Measurements from ENCODE around the gene ZMIZ1. TPM values are rescaled to one million over a fixed set of nuclear protein-coding genes. Genes with fewer than 3 reads are reported as not detected.

ZMIZ1 gene
- total and polyA plus RNA-seq, 4 donors, result 3.9 to 19.1 (median 9.8) TPM

GRCh38 chr10:79211616-79212015, 142.8 kb downstream of the ZMIZ1 start:
- DNase-seq (ENCODE audit: low spot score), result no peak
- Histone ChIP-seq H3K27me3 (ENCODE audit: control insufficient read depth in 4 of 4, insufficient read depth in 4 of 4, low read length in 3 of 4) (no peaks in the 10 kb centered on the region), H3K27ac (ENCODE audit: low read depth in 1 of 2, low read length in 2 of 2) (no peak overlapping the region), H3K9ac (ENCODE audit: low read depth in 1 of 2, low read length in 2 of 2) (no peak overlapping the region), H3K9me3 (ENCODE audit: control insufficient read depth in 4 of 4, low read length in 3 of 4) (no peaks in the 10 kb centered on the region), H3K4me3 (ENCODE audit: low read depth in 1 of 3, low read length in 3 of 3) (no peak overlapping the region), H3K4me1 (ENCODE audit: control insufficient read depth in 4 of 4, insufficient read depth in 4 of 4, low read length in 3 of 4) (peaks cover 0 to 7% (median 0%) of the 10 kb centered on the region in 4 donors), H3K36me3 (ENCODE audit: control insufficient read depth in 4 of 4, insufficient read depth in 3 of 4, low read depth in 1 of 4, low read length in 3 of 4) (peaks cover 11 to 53% (median 16%) of the 10 kb centered on the region in 4 donors)
- TF ChIP-seq JUND (IDR thresholded peaks at IDR 0.05) (no peak), HNF4G (IDR thresholded peaks at IDR 0.05) (no peak), REST (IDR thresholded peaks at IDR 0.05) (no peak), NR2F2 (IDR thresholded peaks at IDR 0.05) (no peak), EGR1 (IDR thresholded peaks at IDR 0.05; ENCODE audit: low read depth in 2 of 2) (no peak)
- TF ChIP-seq, protein P1, sequence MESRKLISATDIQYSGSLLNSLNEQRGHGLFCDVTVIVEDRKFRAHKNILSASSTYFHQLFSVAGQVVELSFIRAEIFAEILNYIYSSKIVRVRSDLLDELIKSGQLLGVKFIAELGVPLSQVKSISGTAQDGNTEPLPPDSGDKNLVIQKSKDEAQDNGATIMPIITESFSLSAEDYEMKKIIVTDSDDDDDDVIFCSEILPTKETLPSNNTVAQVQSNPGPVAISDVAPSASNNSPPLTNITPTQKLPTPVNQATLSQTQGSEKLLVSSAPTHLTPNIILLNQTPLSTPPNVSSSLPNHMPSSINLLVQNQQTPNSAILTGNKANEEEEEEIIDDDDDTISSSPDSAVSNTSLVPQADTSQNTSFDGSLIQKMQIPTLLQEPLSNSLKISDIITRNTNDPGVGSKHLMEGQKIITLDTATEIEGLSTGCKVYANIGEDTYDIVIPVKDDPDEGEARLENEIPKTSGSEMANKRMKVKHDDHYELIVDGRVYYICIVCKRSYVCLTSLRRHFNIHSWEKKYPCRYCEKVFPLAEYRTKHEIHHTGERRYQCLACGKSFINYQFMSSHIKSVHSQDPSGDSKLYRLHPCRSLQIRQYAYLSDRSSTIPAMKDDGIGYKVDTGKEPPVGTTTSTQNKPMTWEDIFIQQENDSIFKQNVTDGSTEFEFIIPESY (IDR thresholded peaks at IDR 0.05), result no peak
- WGBS, result 92% methylated on average over 13 of the region's 13 CpGs

DNA sequence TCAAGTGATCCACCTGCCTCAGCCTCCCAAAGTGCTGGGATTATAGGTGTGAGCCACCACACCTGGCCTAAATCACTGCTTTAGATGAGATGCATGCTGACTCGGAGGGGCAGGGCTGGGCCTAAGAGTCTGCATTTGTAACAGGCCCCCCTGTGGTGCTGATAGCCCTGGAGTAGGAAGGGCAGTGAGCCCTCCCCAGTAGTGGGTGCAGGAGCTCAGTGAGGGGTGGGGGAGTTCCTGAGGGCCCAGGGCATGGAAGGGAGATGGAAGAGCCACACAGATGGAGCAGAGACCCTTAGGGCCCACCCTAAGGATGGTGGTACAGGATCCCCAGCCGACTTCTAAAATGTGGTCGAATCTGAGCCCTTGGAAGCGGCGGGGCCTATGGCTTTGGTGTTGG, 146.8 kb downstream of the ZMIZ1 start:
- TF ChIP-seq, protein P1 (IDR thresholded peaks at IDR 0.05), result no peak
- TF ChIP-seq REST (IDR thresholded peaks at IDR 0.05) (no peak), JUND (IDR thresholded peaks at IDR 0.05) (no peak), GABPA (IDR thresholded peaks at IDR 0.05 in 1 of 2, conservative IDR thresholded peaks at IDR 0.05 in 1 of 2) (no peak), RXRA (IDR thresholded peaks at IDR 0.05) (no peak), MAX (IDR thresholded peaks at IDR 0.05) (no peak), SP1 (IDR thresholded peaks at IDR 0.05) (no peak), FOXA2 (IDR thresholded peaks at IDR 0.05) (no peak), YY1 (IDR thresholded peaks at IDR 0.05) (no peak), FOXA1 (IDR thresholded peaks at IDR 0.05) (no peak), HNF4G (IDR thresholded peaks at IDR 0.05) (no peak), NR2F2 (IDR thresholded peaks at IDR 0.05) (no peak), CTCF (IDR thresholded peaks at IDR 0.05; ENCODE audit: low read depth, low read length, missing input control) (no peak), EGR1 (IDR thresholded peaks at IDR 0.05; ENCODE audit: low read depth in 2 of 2) (no peak), TAF1 (conservative IDR thresholded peaks at IDR 0.05) (no peak), RAD21 (IDR thresholded peaks at IDR 0.05) (no peak), ATF3 (IDR thresholded peaks at IDR 0.05) (no peak), HNF4A (conservative IDR thresholded peaks at IDR 0.05) (no peak)
- H3K9ac ChIP-seq (ENCODE audit: low read depth in 1 of 2, low read length in 2 of 2), result no peak overlapping the region
- H3K27me3 ChIP-seq (ENCODE audit: control insufficient read depth in 4 of 4, insufficient read depth in 4 of 4, low read length in 3 of 4), result no peaks in the 10 kb centered on the region
- no peaks in the 10 kb centered on the region for H3K9me3 ChIP-seq (ENCODE audit: control insufficient read depth in 4 of 4, low read length in 3 of 4)
- no peak for DNase-seq (ENCODE audit: low spot score)
- peaks cover 10 to 48% (median 18%) of the 10 kb centered on the region in 4 donors for H3K36me3 ChIP-seq (ENCODE audit: control insufficient read depth in 4 of 4, insufficient read depth in 3 of 4, low read depth in 1 of 4, low read length in 3 of 4)
- peaks cover 0 to 5% (median 0%) of the 10 kb centered on the region in 4 donors for H3K4me1 ChIP-seq (ENCODE audit: control insufficient read depth in 4 of 4, insufficient read depth in 4 of 4, low read length in 3 of 4)
- no peak overlapping the region for H3K27ac ChIP-seq (ENCODE audit: low read depth in 1 of 2, low read length in 2 of 2)
- H3K4me3 ChIP-seq (ENCODE audit: low read depth in 1 of 3, low read length in 3 of 3), result no peak overlapping the region
- WGBS, result over 99% methylated on average over 5 of the region's 5 CpGs
